GM12873 (cell line): ENCODE results near the gene HDAC3.
A peak's percentile ranks its signal among the peaks of the same experiment; 100 is the strongest.

Experiments
- CTCF ChIP-seq: IDR thresholded peaks from 2 replicates; pipeline ENCODE4 v1.5.1; 2012; ENCODE audit warnings: low read depth, mild to moderate bottlenecking, moderate library complexity, low read length, control low read depth; ENCODE audit not compliant: insufficient read depth; ENCODE audit errors: missing control alignments

Gene HDAC3

GRCh38 chr5:141632650-141633049, 4.0 kb downstream of the HDAC3 start:
- no peak for TF ChIP-seq CTCF

DNA sequence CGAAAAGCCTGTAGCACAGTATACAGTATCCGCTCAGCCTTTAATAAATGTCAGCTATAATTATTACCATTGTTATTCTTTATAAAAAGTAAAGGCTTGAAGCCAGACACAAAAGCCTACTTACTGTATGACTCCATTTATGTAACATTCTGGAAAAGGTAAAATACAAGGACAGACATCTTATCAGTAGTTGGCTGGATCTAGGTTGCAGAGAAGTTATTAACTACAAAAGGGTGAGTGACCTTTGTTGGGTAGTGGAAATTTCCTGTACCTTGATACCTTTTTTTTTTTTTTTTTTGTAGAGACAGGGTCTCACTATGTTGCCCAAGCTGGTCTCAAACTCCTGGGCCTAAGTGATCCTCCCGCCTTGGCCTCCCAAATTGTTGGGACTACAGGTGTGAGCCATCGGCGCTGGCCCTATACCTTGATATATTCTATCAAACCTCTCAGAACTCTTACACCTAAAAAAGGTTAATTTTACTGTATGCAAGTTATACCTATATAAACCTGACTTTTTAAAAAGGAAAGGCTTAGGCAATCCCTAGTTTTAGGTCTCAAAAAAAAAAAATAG, 6.0 kb downstream of the HDAC3 start:
- TF ChIP-seq CTCF, result no peak

DNA sequence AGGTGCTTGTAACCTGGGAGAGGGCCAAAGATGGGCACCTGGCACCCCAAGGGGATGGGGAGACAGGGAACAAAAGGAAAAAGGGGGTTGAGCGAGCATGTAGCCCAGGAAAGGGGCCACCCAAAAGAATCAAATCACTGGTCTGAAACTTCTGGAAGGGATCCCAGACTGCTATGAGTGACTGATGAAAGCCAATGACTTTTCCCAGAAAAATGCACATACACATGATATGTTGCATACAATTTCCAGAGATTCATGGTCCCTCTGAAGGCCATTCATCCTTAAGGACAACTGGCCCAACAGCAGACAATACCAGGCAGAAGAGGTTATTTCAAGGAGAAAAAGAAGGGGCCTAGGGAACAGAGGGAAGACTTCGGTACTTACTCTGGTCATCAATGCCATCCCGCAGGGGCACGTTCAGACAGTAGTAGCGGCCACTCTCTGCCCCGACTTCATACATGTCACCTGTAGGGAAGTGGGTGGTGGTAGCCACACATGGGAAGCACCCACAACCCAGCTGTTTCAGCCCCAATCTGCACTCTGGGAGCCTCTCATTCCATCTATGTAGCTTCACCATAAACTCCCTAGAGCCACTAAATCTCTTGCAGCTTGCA, 8.4 kb downstream of the HDAC3 start:
- no peak for TF ChIP-seq CTCF

DNA sequence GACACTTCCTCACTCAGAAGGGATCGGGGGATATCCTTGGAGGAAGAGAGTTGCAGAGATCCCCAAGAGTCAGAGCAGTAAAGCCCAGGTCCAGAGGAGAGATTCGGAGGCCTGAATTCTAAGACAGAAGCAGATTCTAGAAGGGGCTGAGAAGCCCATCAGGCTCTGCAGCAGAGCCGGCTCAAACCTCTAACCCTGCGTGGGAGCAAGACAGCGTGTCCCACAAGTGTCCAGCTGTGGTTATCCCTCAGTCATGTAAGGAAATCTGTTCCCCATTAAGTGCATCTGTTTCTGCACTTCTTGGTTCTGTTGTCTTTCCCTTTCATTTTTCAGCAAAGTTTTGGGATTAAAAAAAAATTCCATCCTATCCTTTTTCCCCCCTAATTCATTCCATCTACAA, 13.0 kb downstream of the HDAC3 start:
- no peak for TF ChIP-seq CTCF

DNA sequence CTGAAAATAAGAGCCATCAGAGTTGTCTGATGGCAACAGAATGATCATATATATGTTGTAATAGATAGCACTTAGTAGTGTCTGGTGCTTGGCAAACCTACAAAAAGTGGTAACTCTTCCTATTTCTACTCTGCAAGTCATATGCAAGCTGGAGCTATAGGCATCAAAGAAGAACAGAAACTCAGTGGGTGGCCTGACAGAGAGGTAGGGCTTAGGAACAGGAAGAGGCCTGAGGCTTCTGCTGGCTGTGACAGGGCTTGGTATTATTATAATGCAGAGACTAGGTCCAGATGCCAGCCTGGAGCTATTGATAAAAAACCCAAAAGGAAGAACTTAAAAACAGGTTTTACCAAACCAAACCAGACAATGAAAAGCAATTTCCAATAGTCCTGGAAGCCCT, 13.5 kb downstream of the HDAC3 start:
- no peak for TF ChIP-seq CTCF

DNA sequence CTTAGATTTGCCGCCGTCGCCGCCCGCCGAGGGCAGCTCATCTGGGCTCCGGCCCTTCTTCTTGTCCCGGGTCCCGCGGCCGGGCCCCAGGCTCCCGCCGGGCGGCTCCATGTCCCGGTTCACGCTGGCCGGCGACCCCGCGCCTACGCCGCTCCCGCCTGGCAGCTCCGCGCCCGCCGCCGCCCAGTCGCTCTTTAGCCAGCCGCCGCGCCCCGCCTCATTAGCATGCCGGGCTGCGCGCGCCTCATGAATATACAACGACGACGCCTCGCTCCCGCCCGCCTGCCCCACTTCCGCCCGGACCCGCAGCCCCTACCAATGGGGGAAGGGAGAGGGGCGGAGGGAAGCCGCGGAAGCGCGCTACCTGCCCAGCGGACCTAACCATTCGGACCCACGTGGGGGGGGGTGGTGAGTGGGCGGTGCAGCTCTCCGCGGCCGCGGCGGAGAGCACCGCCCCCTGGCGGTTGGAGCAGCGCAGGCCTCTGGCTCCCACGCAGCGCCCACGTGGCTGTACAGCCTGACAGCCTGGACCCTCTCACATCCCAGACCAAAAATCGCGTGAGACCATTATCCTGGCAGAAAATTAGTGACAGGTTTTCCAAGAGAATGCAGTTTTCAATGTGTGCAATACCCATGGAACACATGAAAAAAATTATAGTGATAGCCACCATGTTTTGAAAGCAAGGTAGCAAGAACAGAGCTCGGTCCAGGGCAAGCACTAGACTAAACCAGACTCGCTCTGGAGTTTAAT, 17.7 kb downstream of the HDAC3 start, which contains the start of gene DIAPH1:
Gene DIAPH1, minus strand, starts transcription at position 197 of the 751 bp plus-strand sequence. Its CDS starts 86 bp downstream, at position 111.
- TF ChIP-seq CTCF, result peak; percentile 97

DNA sequence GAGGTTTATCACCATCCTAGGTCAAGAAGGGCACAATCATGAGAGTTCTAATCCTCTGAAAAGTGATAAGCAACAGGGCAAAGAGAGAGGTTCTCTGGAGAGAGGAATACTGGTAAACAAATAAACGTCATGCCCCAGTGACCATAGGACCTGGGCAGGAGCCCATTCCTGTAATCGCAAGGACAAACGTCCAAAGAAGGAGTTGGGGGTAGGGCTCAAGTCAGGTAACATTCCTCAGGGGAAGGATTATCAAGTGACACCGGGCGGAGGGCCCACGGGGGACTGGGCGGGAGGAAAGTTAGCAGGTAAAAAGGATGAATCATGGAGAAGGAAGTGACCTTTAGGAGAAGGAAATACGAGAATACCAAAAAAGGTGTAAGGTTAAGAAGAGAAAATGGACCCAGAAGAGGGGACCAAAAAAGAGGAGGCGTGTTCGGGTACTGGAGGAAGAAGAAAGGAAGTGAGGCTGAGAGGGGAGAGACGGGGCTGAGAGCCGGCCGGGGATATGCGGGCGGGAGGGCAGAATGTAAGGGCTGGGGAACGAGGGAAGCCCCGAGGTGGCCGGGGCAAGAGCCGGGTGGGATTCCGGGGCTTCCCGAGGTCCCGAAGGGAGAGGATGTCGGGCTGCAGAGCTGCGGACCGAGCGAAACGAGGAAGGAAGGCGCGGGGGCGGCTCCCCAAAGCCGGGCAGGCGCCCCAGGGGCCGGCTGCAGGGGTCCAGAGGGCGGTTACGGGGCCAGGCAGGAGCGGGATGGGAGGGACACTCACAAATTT, 18.4 kb downstream of the HDAC3 start:
- no peak for TF ChIP-seq CTCF
